IMR-90 (cell line): ENCODE results near the gene KPNA1.

Source experiments
- CTCF ChIP-seq: conservative IDR thresholded peaks from 2 replicates; pipeline ENCODE4 v1.5.1; 2012; ENCODE audit warnings: mild to moderate bottlenecking, low read depth, low read length, improper control_type of control experiment
- FOS ChIP-seq: fragments of 150-350 bp; IDR thresholded peaks from 2 replicates; pipeline ENCODE4 v1.6.1; 2016; ENCODE audit warnings: low read depth, low read length
- MAFK ChIP-seq: IDR thresholded peaks from 2 replicates; pipeline ENCODE4 v1.6.1; 2012; ENCODE audit warnings: low read depth, low read length, improper control_type of control experiment
- MXI1 ChIP-seq: IDR thresholded peaks from 2 replicates; pipeline ENCODE4 v1.6.1; 2012; ENCODE audit warnings: low read depth, mild to moderate bottlenecking, low read length, moderate library complexity, borderline replicate concordance
- NFE2L2 ChIP-seq: fragments of 150-350 bp; IDR thresholded peaks from 2 replicates; pipeline ENCODE4 v1.6.1; 2016; ENCODE audit warnings: low read depth, mild to moderate bottlenecking, low read length
- POLR2A ChIP-seq: IDR thresholded peaks from 2 replicates; pipeline ENCODE4 v1.6.1; 2012; ENCODE audit warnings: mild to moderate bottlenecking, low read depth, low read length
- RAD21 ChIP-seq: IDR thresholded peaks from 2 replicates; pipeline ENCODE4 v1.6.1; 2012; ENCODE audit warnings: low read length, improper control_type of control experiment
- RCOR1 ChIP-seq: IDR thresholded peaks from 2 replicates; pipeline ENCODE4 v1.6.1; 2012; ENCODE audit warnings: mild to moderate bottlenecking, low read length, improper control_type of control experiment; ENCODE audit not compliant: insufficient replicate concordance
- TF ChIP-seq, protein P1 (sequence below): fragments of 150-350 bp; IDR thresholded peaks from 2 replicates; pipeline ENCODE4 v1.6.1; 2017; ENCODE audit warnings: mild to moderate bottlenecking, antibody characterized with exemption, low read length, low read depth

GRCh38 chr3:122451371-122451770 lies 63.4 kb downstream of the KPNA1 start:
- TF ChIP-seq CTCF = no peak
- no peak for TF ChIP-seq MXI1
- TF ChIP-seq RAD21 = no peak
- no peak for TF ChIP-seq RCOR1
- TF ChIP-seq, protein P1, sequence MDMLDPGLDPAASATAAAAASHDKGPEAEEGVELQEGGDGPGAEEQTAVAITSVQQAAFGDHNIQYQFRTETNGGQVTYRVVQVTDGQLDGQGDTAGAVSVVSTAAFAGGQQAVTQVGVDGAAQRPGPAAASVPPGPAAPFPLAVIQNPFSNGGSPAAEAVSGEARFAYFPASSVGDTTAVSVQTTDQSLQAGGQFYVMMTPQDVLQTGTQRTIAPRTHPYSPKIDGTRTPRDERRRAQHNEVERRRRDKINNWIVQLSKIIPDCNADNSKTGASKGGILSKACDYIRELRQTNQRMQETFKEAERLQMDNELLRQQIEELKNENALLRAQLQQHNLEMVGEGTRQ = no peak
- TF ChIP-seq FOS = no peak
- TF ChIP-seq MAFK = no peak
- no peak for TF ChIP-seq POLR2A
- TF ChIP-seq NFE2L2 = no peak
